ENCODE data around the gene SLC2A14.
"Not testable (repeated sequence)": the region's sequence is repeated elsewhere in the genome, so short reads cannot be mapped to it uniquely, and the experiment has no call there.

Gene SLC2A14

DNA sequence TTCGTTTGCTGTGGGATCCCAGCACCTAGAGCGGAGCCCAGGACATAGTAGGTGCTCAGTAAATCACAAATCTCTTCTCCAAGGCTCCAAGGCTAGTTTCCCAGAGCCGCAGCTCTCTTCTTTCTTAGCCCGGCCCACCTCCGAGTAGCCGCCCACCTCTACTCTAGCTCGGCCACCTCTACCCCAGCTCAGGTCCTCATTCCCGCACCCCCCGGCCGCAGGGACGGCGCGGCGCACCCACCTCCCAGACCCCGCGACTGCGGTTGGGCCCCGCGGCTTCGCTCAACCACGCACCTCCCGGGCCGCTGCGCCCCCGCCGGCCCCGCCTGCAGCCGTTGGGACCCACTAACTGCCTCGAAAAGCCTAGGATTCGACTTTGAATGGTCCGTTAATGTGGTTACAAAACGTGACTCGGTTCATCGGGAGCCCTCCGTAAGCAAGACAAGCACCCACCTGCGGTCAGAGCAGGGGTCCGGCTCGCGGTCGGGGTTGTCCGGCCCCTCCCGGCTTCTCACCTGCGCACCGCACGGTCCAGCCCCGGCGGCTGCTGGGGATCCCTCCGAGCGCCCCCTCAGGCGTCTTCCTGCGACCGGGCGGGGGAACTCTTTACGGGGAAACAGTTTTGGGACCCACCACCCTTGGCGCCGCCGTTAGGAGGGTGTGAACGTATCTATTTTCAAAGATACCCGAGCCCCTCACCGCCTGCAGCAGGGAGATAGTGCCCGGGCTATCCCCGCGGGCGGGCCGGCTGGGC, at the start of gene SLC2A14:
Gene SLC2A14, minus strand, starts transcription at position 350 of the 754 bp plus-strand sequence. CDS start 3,035 bp downstream, outside the sequence.
- no peak for DNase-seq (ENCODE audit: low spot score)

DNA sequence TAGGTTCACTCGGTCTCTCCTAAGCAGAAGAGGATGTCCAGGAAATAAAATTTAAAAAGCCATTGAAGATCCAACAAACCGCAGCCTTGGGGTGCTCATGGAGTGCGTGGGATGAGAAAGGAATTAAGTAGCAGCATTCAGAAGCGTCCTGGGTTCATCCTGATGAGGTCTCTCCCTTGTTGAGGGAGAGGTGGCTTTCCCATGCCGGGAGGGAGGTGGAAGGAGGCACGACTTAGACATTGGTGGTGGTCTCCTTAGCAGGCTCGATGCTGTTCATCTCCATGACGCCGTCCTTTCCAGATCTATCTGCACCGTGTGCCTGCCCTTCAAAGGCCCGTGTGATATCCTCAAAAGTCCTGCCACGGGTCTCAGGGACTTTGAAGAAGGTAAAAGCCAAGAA, 48.5 kb upstream of the SLC2A14 start:
- not testable (repeated sequence) for DNase-seq (ENCODE audit: low spot score)

- DNase-seq (ENCODE audit: low spot score): not testable (repeated sequence)
Observed at GRCh38 chr12:7918268-7918590, 45.5 kb upstream of the SLC2A14 start.

GRCh38 chr12:7917392-7918267, 44.9 kb upstream of the SLC2A14 start:
- no peak for DNase-seq (ENCODE audit: low spot score)

DNA sequence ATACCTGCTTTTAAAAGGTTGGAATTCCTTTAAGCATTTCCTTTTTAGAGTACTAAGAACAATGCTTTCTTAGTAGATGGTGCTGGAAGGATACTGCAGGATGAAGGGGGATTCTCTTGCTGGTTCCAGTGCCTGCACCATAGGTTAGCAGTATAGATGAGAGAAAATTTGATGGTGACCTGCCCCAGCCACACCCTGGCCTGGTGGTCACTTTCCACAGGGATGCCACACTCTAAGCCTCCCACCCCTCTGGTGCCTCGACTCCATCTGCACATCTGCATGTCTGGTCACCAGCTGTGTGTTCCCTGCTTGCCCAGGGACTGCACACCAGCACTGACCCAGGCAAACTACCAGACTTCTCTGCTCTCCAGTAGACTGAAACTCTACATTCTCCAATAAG, 44.2 kb upstream of the SLC2A14 start:
- no peak for DNase-seq (ENCODE audit: low spot score)

GRCh38 chr12:7915661-7916403, 43.1 kb upstream of the SLC2A14 start:
- DNase-seq (ENCODE audit: low spot score): no peak

- not testable (repeated sequence) for DNase-seq (ENCODE audit: low spot score)
Observed at GRCh38 chr12:7910106-7910505, 37.4 kb upstream of the SLC2A14 start.

DNA sequence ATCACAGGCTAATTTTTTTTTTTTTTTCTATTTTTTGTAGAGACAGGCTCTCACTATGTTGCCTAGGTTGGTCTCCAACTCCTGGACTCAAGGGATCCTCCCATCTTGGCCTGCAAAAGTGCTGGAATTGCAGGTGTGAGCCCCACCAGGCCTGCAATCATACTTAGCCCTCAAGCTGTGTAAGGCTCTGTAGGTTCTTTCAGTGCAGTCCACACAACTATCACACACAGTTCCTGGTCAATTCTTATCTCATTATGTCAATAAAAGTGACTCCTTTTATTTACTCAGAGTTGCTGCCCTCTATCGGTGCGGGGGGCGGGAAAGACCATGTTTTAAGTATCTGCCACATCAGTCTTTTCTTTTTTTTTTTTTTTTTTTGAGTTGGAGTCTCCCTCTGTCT, 34.3 kb upstream of the SLC2A14 start:
- peak; percentile 79 for DNase-seq (ENCODE audit: low spot score)

DNA sequence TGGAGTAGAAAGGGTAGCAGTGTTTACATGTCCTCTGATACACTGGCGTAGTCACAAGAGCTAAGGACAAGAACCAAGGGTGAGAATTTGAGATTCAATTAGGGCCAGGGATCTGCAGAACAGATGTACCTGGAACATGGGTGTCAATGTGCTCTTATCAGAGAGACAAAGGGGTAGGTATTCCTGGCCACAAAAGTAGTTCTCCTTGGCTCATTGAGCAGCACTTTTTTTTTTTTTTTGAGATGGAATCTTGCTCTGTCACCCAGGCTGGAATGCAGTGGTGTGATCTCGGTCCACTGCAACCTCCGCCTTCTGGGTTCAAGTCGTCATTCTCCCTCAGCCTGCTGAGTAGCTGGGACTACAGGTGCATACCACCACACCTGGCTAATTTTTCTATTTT, 33.6 kb upstream of the SLC2A14 start:
- DNase-seq (ENCODE audit: low spot score): not testable (repeated sequence)

GRCh38 chr12:7905600-7906125, 32.9 kb upstream of the SLC2A14 start:
- DNase-seq (ENCODE audit: low spot score): not testable (repeated sequence)

DNA sequence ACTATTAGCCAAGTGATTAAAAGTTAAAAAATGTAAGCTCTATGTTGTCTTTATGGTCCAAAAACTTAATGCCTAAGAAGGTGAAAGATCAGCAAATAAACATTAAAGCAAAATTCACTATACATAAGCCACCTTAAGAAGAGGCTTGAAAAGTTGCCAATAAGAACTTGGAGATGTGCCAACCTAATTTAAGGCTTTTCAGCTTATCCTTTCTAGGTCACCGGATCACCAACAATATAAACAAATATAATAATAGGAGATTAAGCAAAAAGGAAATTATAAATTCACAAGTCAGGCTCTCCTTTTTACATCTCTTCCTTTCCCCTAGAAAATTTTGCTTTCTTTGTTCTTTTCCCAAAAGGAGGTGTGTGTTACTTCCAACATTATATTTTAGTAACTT, 32.4 kb upstream of the SLC2A14 start:
- no peak for DNase-seq (ENCODE audit: low spot score)

GRCh38 chr12:7902416-7902815, 29.7 kb upstream of the SLC2A14 start:
- DNase-seq (ENCODE audit: low spot score): not testable (repeated sequence)

DNA sequence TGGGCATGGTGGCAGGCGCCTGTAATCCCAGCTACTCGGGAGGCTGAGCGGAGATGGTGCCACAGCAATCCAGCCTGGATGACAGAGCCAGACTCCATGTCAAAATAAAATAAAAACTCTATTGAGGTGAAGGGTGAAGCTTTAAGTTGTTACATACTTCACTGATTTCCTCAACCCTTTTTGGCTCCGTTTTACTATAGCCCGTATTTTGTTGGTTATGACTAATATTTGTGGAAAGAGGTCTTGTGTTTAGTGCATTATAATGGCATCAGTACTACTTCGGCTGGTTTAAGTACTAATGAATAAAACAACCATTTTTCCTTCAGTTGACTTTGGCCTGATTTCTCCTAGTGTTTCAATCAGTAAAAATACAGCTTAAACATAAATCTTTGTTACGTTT, 27.0 kb upstream of the SLC2A14 start:
- no peak for DNase-seq (ENCODE audit: low spot score)

DNA sequence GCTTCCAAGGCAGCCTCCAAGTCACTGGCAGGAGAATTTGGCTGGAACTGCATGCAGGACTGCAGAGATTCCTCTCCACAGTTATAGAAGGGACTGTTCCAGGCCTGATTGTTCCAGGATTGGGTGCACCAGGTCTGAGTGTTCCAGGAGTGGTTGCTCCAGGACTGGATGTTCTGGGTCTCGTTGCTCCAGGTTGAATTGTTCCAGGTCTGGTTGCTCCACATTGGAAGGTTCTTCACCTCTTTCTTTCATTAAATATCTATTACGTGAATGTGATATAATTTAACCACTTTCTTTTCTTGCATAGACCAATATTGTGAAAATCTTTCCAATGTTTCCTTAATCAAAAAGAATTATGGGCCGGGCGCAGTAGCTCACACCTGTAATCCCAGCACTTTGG, 24.0 kb upstream of the SLC2A14 start:
- not testable (repeated sequence) for DNase-seq (ENCODE audit: low spot score)

DNA sequence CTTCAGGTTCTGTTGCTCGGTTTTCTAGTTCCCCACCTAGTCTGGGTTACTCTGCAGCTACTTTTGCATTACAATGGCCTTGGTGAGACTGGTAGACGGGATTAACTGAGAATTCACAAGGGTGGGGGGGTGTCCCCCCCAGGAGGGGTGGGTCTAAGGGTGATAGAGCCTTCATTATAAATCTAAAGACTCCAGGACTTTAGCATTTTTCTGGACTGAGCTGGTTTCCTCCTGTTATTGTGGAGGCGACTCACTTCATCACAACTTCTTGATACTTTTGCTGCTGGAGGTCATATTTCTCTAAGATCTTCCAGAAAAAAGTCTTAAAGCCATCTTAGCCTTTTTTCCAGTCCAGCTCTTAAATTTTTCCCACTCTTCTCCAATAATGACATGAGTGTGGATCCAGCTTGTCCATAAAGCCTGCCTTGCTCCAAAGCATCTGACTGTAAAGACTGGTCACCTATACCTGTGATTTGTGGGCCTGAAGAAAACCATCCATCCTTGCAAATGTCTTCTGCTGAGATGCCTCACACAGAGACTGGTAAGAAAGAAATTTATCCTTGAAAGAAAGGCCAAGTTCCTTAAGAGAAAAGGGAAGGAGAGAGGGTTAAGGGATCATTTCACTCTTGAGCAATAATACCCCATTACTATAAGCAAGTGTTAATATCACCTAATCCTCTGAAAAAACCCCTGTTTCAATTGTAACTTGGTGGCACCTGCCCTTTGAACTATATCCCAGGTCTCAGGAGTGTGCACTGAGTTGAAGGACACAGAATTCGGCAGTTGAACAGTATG, 19.7 kb upstream of the SLC2A14 start:
- DNase-seq (ENCODE audit: low spot score): no peak

DNA sequence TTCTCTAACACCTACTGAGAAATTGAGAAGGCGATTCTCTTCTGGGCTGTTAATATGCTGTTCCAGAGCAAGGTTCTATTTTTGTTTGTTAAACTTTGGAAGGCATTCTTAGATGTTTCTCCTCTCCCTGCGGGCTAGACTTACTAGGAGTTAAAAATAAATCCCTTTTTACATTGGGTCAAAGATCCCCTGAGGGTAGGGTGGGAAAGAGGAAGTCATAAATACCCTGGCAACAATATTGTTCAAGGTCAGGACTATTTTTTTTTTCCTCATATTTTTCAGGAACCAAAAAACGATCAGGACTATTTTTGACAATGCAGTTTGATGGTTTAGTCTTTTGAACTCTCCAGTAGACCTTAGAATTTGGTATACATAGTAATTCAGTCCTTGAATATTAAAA, 12.0 kb upstream of the SLC2A14 start:
- no peak for DNase-seq (ENCODE audit: low spot score)

- not testable (repeated sequence) for DNase-seq (ENCODE audit: low spot score)
Observed at GRCh38 chr12:7881736-7882120, 9.0 kb upstream of the SLC2A14 start.

DNA sequence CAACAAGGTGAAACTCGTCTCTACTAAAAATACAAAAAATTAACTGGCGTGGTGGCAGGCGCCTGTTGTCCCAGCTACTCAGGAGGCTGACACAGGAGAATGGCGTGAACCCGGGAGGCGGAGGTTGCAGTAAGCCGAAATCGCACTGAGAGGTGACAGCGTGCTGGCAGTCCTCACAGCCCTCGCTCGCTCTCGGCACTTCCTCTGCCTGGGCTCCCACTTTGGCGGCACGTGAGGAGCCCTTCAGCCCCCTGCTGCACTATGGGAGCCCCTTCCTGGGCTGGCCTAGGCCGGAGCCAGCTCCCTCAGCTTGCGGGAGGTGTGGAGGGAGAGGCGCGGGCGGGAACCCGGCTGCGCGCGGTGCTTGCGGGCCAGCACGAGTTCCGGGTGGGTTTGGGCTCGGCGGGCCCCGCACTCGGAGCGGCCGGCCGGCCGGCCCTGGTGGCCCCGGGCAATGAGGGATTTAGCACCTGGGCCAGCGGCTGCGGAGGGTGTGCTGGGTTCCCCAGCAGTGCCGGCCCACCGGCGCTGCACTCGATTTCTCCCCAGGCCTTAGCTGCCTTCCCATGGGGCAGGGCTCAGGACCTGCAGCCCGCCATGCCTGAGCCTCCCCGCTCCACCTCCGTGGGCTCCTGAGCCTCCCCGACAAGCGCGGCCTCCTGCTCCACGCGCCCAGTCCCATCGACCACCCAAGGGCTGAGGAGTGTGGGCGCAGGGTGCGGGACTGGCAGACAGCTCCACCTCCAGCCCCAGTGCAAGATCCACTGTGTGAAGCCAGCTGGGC, 8.4 kb upstream of the SLC2A14 start:
- not testable (repeated sequence) for DNase-seq (ENCODE audit: low spot score)

DNA sequence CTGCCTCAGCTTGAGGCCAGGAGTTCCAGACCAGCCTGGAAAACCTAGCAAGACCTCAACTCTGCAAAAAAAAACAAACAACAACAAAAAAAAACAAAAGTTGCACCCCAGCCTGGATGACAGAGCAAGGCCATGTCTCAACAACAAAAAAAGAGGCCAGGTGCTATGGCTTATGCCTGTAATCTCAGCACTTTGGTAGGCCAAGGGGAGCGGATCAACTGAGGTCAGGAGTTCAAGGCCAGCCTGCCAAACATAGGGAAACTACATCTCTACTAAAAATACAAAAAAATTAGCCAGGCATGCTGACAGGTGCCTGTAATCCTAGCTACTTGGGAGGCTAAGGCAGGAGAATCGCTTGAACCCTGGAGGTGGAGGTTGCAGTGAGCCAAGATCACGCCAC, 6.5 kb upstream of the SLC2A14 start:
- no peak for DNase-seq (ENCODE audit: low spot score)

- DNase-seq (ENCODE audit: low spot score): no peak
Observed at GRCh38 chr12:7877420-7877819, 4.7 kb upstream of the SLC2A14 start.

DNA sequence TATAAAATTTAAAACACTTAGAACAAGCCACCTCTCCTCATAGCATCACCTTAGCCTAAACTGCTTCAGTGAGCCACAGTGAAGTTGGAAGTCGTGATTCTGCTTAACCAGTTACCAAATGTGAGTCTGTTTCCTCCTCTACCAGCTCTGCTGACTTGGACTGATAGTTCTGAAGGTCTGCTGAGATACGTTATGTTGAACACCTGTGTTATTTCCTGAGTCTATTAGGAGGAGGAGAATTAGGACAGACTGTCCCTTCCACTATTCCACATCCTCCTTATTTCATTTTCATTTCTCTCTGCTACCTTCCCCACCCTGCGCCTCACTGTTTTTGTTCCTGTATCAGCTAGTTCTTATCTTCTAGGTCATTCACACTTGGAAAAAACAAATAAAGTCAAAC, 2.4 kb downstream of the SLC2A14 start:
- DNase-seq (ENCODE audit: low spot score): no peak

Data from HuH-7.5 (cell line).